Measurements from ENCODE around the gene MYO5B. TPM values are rescaled to one million over a fixed set of nuclear protein-coding genes. Genes with fewer than 3 reads are reported as not detected.
"Not testable (repeated sequence)": the region's sequence is repeated elsewhere in the genome, so short reads cannot be mapped to it uniquely, and the experiment has no call there.

MYO5B gene
- total RNA-seq, 1 donor from 2014 or later: 0.21 TPM

- intact Hi-C loops (cut with DNase I): no loop called here
- Histone ChIP-seq H3K4me1 (no peaks in the 10 kb centered on the region), H3K36me3 (peaks cover 0 to 5% of the 10 kb centered on the region in 2 donors), H3K27me3 (no peaks in the 10 kb centered on the region), H3K27ac (no peak overlapping the region), H3K4me3 (no peak overlapping the region), H3K9me3 (no peaks in the 10 kb centered on the region)
- TF ChIP-seq CTCF (IDR thresholded peaks at IDR 0.05): no peak
- DNase-seq (ENCODE audit: low spot score in 2 of 2): no peak
These were observed 355.9 kb downstream of the MYO5B start for GRCh38 chr18:49839012-49839411.

- no peaks in the 10 kb centered on the region for H3K27me3 ChIP-seq
- H3K36me3 ChIP-seq: peaks cover 0 to 5% of the 10 kb centered on the region in 2 donors
- H3K4me1 ChIP-seq: no peaks in the 10 kb centered on the region
- H3K27ac ChIP-seq: no peak overlapping the region
- H3K4me3 ChIP-seq: no peak overlapping the region
- no peak for TF ChIP-seq CTCF (IDR thresholded peaks at IDR 0.05)
- intact Hi-C loops (cut with DNase I): no loop called here
- no peaks in the 10 kb centered on the region for H3K9me3 ChIP-seq
- DNase-seq (ENCODE audit: low spot score in 2 of 2): no peak
These were observed 356.6 kb downstream of the MYO5B start for GRCh38 chr18:49838381-49838780.

GRCh38 chr18:49837889-49838288 lies 357.1 kb downstream of the MYO5B start:
- Histone ChIP-seq H3K27me3 (no peaks in the 10 kb centered on the region), H3K4me1 (no peaks in the 10 kb centered on the region), H3K36me3 (peaks cover 0 to 5% of the 10 kb centered on the region in 2 donors), H3K9me3 (no peaks in the 10 kb centered on the region), H3K27ac (no peak overlapping the region), H3K4me3 (no peak overlapping the region)
- intact Hi-C loops (cut with DNase I): no loop called here
- no peak for TF ChIP-seq CTCF (IDR thresholded peaks at IDR 0.05)
- no peak for DNase-seq (ENCODE audit: low spot score in 2 of 2)

GRCh38 chr18:49837316-49837835 lies 357.6 kb downstream of the MYO5B start:
- H3K4me1 ChIP-seq; H3K27ac ChIP-seq; DNase-seq (ENCODE audit: low spot score in 2 of 2); H3K27me3 ChIP-seq; H3K9me3 ChIP-seq; intact Hi-C loops (cut with DNase I); H3K4me3 ChIP-seq; H3K36me3 ChIP-seq: not testable (repeated sequence)

- intact Hi-C loops (cut with DNase I): no loop called here
- Histone ChIP-seq H3K9me3 (peaks cover 0 to 6% of the 10 kb centered on the region in 2 donors), H3K27me3 (no peaks in the 10 kb centered on the region), H3K36me3 (peaks cover 0 to 5% of the 10 kb centered on the region in 2 donors), H3K4me3 (no peak overlapping the region), H3K27ac (no peak overlapping the region), H3K4me1 (no peaks in the 10 kb centered on the region)
- DNase-seq (ENCODE audit: low spot score in 2 of 2): no peak
- TF ChIP-seq CTCF (IDR thresholded peaks at IDR 0.05): no peak
These were observed 359.5 kb downstream of the MYO5B start for GRCh38 chr18:49835405-49835804.

- no peak for DNase-seq (ENCODE audit: low spot score in 2 of 2)
- TF ChIP-seq CTCF (IDR thresholded peaks at IDR 0.05): no peak
- Histone ChIP-seq H3K27me3 (no peaks in the 10 kb centered on the region), H3K27ac (peak overlapping the region; percentile 22 to 27), H3K4me1 (no peaks in the 10 kb centered on the region), H3K9me3 (peaks cover 0 to 17% of the 10 kb centered on the region in 2 donors), H3K4me3 (no peak overlapping the region), H3K36me3 (peaks cover 0 to 5% of the 10 kb centered on the region in 2 donors)
- intact Hi-C loops (cut with DNase I): no loop called here
These were observed 360.7 kb downstream of the MYO5B start for GRCh38 chr18:49834258-49834657.

All from ascending aorta (tissue), 2 donors.